H1 (cell line): ENCODE measurements around the gene FLVCR2. TPM values are rescaled to one million over a fixed set of nuclear protein-coding genes. Genes with fewer than 3 reads are reported as not detected.

ENCODE experiments used
- BRCA1 ChIP-seq: IDR thresholded peaks from 2 replicates; pipeline ENCODE4 v1.6.1; 2012; ENCODE audit warnings: low read depth, low read length, improper control_type of control experiment
- EZH2 ChIP-seq: fragments of 200-600 bp; sonication (generic); IDR thresholded peaks from 2 replicates; pipeline ENCODE4 v1.7.1; 2012; ENCODE audit warnings: low read depth, mild to moderate bottlenecking, moderate library complexity, low read length, inconsistent platforms; ENCODE audit not compliant: severe bottlenecking
- KDM4A ChIP-seq: IDR thresholded peaks from one replicate; pipeline ENCODE4 v1.7.1; 2012; ENCODE audit warnings: low read depth, mild to moderate bottlenecking, moderate library complexity, low read length, inconsistent platforms; ENCODE audit not compliant: severe bottlenecking
- NRF1 ChIP-seq: IDR thresholded peaks from 2 replicates; pipeline ENCODE4 v1.6.1; 2011; ENCODE audit warnings: mild to moderate bottlenecking, low read depth, low read length, improper control_type of control experiment
- SUZ12 ChIP-seq: fragments of 200-600 bp; sonication (generic); IDR thresholded peaks from 2 replicates; pipeline ENCODE4 v1.6.1; 2012; ENCODE audit warnings: mild to moderate bottlenecking, inconsistent platforms, low read length, moderate library complexity, mixed read lengths
- polyA plus RNA-seq, 7 experiments: library from polyadenylated mRNA; depleted of rRNA in 3 of 7; stranded (reverse) in 5 of 7; unstranded in 2 of 7; fragments of >200 nt in 5 of 7; fragments of 200-250 nt in 2 of 7; gene quantifications; 1 replicate in 5 of 7; 2 replicates in 1 of 7; 4 replicates in 1 of 7; pipeline versions ENCODE4 v1.2.1 to v1.2.3, GENCODE V29; 2011 to 2013; ENCODE audit warnings: missing spikeins in 2 of 7, mixed read lengths in 2 of 7
- total RNA-seq: library from RNA; stranded (reverse); fragmentation: NEBNext Ultra II Directional; extraction: Animal tissue kit (Norgen Biotek cat#: 25700); gene quantifications from 2 replicates; pipeline ENCODE4 v1.2.1, GENCODE V29; 2021
- TF ChIP-seq, protein P1 (sequence below): fragments of 300-600 bp; sonication (generic); IDR thresholded peaks from 2 replicates; pipeline ENCODE4 v1.7.1; 2012; ENCODE audit warnings: low read length, moderate library complexity, mild to moderate bottlenecking, inconsistent platforms; ENCODE audit not compliant: insufficient replicate concordance

Gene FLVCR2
- total and polyA plus RNA-seq, 2 of the 8 experiments (the other 6 are each of a cell fraction or from before 2014, with no cell fraction given) = 7.1 to 8.2 TPM

- TF ChIP-seq, protein P1, sequence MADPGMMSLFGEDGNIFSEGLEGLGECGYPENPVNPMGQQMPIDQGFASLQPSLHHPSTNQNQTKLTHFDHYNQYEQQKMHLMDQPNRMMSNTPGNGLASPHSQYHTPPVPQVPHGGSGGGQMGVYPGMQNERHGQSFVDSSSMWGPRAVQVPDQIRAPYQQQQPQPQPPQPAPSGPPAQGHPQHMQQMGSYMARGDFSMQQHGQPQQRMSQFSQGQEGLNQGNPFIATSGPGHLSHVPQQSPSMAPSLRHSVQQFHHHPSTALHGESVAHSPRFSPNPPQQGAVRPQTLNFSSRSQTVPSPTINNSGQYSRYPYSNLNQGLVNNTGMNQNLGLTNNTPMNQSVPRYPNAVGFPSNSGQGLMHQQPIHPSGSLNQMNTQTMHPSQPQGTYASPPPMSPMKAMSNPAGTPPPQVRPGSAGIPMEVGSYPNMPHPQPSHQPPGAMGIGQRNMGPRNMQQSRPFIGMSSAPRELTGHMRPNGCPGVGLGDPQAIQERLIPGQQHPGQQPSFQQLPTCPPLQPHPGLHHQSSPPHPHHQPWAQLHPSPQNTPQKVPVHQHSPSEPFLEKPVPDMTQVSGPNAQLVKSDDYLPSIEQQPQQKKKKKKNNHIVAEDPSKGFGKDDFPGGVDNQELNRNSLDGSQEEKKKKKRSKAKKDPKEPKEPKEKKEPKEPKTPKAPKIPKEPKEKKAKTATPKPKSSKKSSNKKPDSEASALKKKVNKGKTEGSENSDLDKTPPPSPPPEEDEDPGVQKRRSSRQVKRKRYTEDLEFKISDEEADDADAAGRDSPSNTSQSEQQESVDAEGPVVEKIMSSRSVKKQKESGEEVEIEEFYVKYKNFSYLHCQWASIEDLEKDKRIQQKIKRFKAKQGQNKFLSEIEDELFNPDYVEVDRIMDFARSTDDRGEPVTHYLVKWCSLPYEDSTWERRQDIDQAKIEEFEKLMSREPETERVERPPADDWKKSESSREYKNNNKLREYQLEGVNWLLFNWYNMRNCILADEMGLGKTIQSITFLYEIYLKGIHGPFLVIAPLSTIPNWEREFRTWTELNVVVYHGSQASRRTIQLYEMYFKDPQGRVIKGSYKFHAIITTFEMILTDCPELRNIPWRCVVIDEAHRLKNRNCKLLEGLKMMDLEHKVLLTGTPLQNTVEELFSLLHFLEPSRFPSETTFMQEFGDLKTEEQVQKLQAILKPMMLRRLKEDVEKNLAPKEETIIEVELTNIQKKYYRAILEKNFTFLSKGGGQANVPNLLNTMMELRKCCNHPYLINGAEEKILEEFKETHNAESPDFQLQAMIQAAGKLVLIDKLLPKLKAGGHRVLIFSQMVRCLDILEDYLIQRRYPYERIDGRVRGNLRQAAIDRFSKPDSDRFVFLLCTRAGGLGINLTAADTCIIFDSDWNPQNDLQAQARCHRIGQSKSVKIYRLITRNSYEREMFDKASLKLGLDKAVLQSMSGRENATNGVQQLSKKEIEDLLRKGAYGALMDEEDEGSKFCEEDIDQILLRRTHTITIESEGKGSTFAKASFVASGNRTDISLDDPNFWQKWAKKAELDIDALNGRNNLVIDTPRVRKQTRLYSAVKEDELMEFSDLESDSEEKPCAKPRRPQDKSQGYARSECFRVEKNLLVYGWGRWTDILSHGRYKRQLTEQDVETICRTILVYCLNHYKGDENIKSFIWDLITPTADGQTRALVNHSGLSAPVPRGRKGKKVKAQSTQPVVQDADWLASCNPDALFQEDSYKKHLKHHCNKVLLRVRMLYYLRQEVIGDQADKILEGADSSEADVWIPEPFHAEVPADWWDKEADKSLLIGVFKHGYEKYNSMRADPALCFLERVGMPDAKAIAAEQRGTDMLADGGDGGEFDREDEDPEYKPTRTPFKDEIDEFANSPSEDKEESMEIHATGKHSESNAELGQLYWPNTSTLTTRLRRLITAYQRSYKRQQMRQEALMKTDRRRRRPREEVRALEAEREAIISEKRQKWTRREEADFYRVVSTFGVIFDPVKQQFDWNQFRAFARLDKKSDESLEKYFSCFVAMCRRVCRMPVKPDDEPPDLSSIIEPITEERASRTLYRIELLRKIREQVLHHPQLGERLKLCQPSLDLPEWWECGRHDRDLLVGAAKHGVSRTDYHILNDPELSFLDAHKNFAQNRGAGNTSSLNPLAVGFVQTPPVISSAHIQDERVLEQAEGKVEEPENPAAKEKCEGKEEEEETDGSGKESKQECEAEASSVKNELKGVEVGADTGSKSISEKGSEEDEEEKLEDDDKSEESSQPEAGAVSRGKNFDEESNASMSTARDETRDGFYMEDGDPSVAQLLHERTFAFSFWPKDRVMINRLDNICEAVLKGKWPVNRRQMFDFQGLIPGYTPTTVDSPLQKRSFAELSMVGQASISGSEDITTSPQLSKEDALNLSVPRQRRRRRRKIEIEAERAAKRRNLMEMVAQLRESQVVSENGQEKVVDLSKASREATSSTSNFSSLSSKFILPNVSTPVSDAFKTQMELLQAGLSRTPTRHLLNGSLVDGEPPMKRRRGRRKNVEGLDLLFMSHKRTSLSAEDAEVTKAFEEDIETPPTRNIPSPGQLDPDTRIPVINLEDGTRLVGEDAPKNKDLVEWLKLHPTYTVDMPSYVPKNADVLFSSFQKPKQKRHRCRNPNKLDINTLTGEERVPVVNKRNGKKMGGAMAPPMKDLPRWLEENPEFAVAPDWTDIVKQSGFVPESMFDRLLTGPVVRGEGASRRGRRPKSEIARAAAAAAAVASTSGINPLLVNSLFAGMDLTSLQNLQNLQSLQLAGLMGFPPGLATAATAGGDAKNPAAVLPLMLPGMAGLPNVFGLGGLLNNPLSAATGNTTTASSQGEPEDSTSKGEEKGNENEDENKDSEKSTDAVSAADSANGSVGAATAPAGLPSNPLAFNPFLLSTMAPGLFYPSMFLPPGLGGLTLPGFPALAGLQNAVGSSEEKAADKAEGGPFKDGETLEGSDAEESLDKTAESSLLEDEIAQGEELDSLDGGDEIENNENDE = no peak
- TF ChIP-seq NRF1 = no peak
- no peak for TF ChIP-seq KDM4A
- no peak for TF ChIP-seq EZH2
- TF ChIP-seq BRCA1 = no peak
- no peak for TF ChIP-seq SUZ12
Measured at GRCh38 chr14:75570797-75571196, 7.6 kb upstream of the FLVCR2 start (continued).
